HEK293 (cell line): Measurements from ENCODE around the gene TTC24.

Source experiments
- ATF2 ChIP-seq: fragments of 450-650 bp; formaldehyde crosslinking; IDR thresholded peaks from 2 replicates; pipeline ENCODE4 v1.5.1; 2016; ENCODE audit warnings: missing biosample characterization, missing genetic modification characterization, low read depth
- FEZF1 ChIP-seq: fragments of 450-650 bp; formaldehyde crosslinking; IDR thresholded peaks from 2 replicates; pipeline ENCODE4 v1.5.1; 2016; ENCODE audit warnings: missing biosample characterization, missing genetic modification characterization
- KLF10 ChIP-seq: fragments of 450-650 bp; IDR thresholded peaks from 2 replicates; pipeline ENCODE4 v1.5.1; 2018; ENCODE audit warnings: missing biosample characterization, mild to moderate bottlenecking, missing genetic modification characterization
- KLF16 ChIP-seq: fragments of 450-650 bp; formaldehyde crosslinking; IDR thresholded peaks from 2 replicates; pipeline ENCODE4 v1.5.1; 2017; ENCODE audit warnings: missing biosample characterization, missing genetic modification characterization
- PATZ1 ChIP-seq: fragments of 450-650 bp; formaldehyde crosslinking; IDR thresholded peaks from 2 replicates; pipeline ENCODE4 v1.5.1; 2016; ENCODE audit warnings: missing biosample characterization, missing genetic modification characterization
- PRDM1 ChIP-seq: fragments of 450-650 bp; formaldehyde crosslinking; IDR thresholded peaks from 2 replicates; pipeline ENCODE4; 2016; ENCODE audit warnings: missing biosample characterization, missing genetic modification characterization
- PRDM10 ChIP-seq: fragments of 450-650 bp; formaldehyde crosslinking; IDR thresholded peaks from 2 replicates; pipeline ENCODE4 v1.5.1; 2016; ENCODE audit warnings: missing biosample characterization, missing genetic modification characterization
- SCRT2 ChIP-seq: fragments of 450-650 bp; formaldehyde crosslinking; IDR thresholded peaks from 2 replicates; pipeline ENCODE4 v1.5.1; 2016; ENCODE audit warnings: missing biosample characterization, missing genetic modification characterization
- ZBTB17 ChIP-seq: fragments of 450-650 bp; formaldehyde crosslinking; IDR thresholded peaks from 2 replicates; pipeline ENCODE4 v1.5.1; 2016; ENCODE audit warnings: missing biosample characterization, missing genetic modification characterization
- ZFHX2 ChIP-seq: fragments of 450-650 bp; formaldehyde crosslinking; conservative IDR thresholded peaks from 2 replicates; pipeline ENCODE4 v1.5.1; 2016; ENCODE audit warnings: missing biosample characterization, missing genetic modification characterization
- ZFP69B ChIP-seq: fragments of 450-650 bp; formaldehyde crosslinking; IDR thresholded peaks from 2 replicates; pipeline ENCODE4 v1.5.1; 2016; ENCODE audit warnings: missing biosample characterization, missing genetic modification characterization
- ZNF140 ChIP-seq: fragments of 450-650 bp; formaldehyde crosslinking; IDR thresholded peaks from 2 replicates; pipeline ENCODE4 v1.5.1; 2016; ENCODE audit warnings: missing biosample characterization, missing genetic modification characterization
- ZNF398 ChIP-seq: fragments of 450-650 bp; formaldehyde crosslinking; IDR thresholded peaks from 2 replicates; pipeline ENCODE4 v1.5.1; 2017; ENCODE audit warnings: missing biosample characterization, missing genetic modification characterization
- ZNF549 ChIP-seq: fragments of 450-650 bp; IDR thresholded peaks from 2 replicates; pipeline ENCODE4 v1.5.1; 2018; ENCODE audit warnings: missing biosample characterization, missing genetic modification characterization, mild to moderate bottlenecking, inconsistent platforms, moderate library complexity
- ZNF600 ChIP-seq: fragments of 450-650 bp; formaldehyde crosslinking; IDR thresholded peaks from 2 replicates; pipeline ENCODE4 v1.5.1; 2016; ENCODE audit warnings: missing biosample characterization, missing genetic modification characterization
- ZNF610 ChIP-seq: fragments of 450-650 bp; formaldehyde crosslinking; IDR thresholded peaks from 2 replicates; pipeline ENCODE4 v1.5.1; 2016; ENCODE audit warnings: missing biosample characterization, missing genetic modification characterization, borderline replicate concordance
- ZNF660 ChIP-seq: fragments of 450-650 bp; IDR thresholded peaks from 2 replicates; pipeline ENCODE4 v1.5.1; 2018; ENCODE audit warnings: missing biosample characterization, mild to moderate bottlenecking, missing genetic modification characterization
- ZNF692 ChIP-seq: fragments of 450-650 bp; formaldehyde crosslinking; IDR thresholded peaks from 2 replicates; pipeline ENCODE4 v1.5.1; 2016; ENCODE audit warnings: missing biosample characterization, missing genetic modification characterization
- ZNF76 ChIP-seq: fragments of 450-650 bp; formaldehyde crosslinking; IDR thresholded peaks from 2 replicates; pipeline ENCODE4; 2016; ENCODE audit warnings: low read depth, missing biosample characterization, missing genetic modification characterization, borderline replicate concordance

The TTC24 gene

GRCh38 chr1:156571261-156571852, 8.2 kb upstream of the TTC24 start (continued):
- TF ChIP-seq SCRT2 (tag by site-specific recombination) (peak; percentile 81), ATF2 (tag by site-specific recombination) (peak; percentile 96), PRDM1 (tag by site-specific recombination) (0 out of 2 replicates have a peak, but pooled peaks have one; percentile 4), PRDM10 (tag by site-specific recombination) (peak; percentile 75), KLF10 (peak; percentile 51), ZNF398 (no peak), ZNF610 (tag by site-specific recombination) (no peak), ZBTB17 (peak; percentile 35; the same call in 1 of the 2 replicates), KLF16 (no peak; the same call in 1 of the 2 replicates), ZNF140 (tag by site-specific recombination) (no peak), ZFP69B (peak; percentile 33; the same call in 1 of the 2 replicates), ZNF549 (tag by site-specific recombination) (no peak), ZNF692 (tag by site-specific recombination) (0 out of 2 replicates have a peak, but pooled peaks have one; percentile 30), PATZ1 (tag by site-specific recombination) (peak; percentile 61), ZFHX2 (tag by site-specific recombination) (peak; percentile 64), ZNF660 (tag by site-specific recombination) (0 out of 2 replicates have a peak, but pooled peaks have one; percentile 36), ZNF76 (tag by site-specific recombination) (peak; percentile 49; the same call in 1 of the 2 replicates), FEZF1 (tag by site-specific recombination) (peak; percentile 56), ZNF600 (tag by site-specific recombination) (peak; percentile 60; the same call in 1 of the 2 replicates)
